ENCODE results near the gene HEXIM2.
"Not testable (repeated sequence)": the region's sequence is repeated elsewhere in the genome, so short reads cannot be mapped to it uniquely, and the experiment has no call there.

HEXIM2 gene

DNA sequence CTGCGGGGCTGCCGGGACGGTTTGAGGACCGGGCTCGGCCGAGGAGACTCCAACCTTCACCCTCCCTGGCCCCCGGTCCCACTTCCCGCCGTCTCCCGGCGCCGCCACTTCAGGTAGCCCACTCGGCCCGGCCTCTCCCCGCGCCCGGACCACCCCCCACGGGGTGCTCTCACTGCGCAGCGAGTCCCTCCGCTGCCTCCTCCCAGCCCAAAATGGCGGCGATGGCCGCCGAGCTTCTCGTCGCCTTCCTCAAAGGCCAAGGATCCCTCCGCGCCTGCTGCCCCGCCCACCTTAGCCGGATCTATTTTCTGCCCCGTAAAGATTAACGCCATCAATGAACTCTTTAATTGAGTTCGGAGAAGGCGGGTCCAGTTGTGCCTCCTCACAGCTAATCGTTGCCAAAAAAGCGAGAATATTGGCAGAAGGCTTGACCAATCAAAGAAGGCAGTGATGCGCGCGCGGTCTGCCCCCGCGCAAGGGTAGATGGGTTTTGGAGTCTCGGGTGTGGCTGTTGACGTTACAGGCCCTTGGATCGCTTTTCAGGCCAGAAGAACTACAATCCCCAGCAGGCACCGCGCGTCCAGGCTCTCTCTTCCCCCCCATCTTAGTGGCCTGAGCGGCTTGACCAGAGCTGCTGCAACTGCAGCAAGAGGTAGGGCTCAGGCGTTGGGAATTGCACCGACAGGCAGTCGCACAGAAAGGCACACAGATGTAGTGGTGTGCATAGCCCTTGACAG, at the start of gene HEXIM2:
Gene HEXIM2 (plus strand): TSS at position 588 of the 737 bp plus-strand sequence. CDS start 919 bp downstream, outside the sequence.
- peak; percentile 100 for DNase-seq (ENCODE audit: low spot score)

DNA sequence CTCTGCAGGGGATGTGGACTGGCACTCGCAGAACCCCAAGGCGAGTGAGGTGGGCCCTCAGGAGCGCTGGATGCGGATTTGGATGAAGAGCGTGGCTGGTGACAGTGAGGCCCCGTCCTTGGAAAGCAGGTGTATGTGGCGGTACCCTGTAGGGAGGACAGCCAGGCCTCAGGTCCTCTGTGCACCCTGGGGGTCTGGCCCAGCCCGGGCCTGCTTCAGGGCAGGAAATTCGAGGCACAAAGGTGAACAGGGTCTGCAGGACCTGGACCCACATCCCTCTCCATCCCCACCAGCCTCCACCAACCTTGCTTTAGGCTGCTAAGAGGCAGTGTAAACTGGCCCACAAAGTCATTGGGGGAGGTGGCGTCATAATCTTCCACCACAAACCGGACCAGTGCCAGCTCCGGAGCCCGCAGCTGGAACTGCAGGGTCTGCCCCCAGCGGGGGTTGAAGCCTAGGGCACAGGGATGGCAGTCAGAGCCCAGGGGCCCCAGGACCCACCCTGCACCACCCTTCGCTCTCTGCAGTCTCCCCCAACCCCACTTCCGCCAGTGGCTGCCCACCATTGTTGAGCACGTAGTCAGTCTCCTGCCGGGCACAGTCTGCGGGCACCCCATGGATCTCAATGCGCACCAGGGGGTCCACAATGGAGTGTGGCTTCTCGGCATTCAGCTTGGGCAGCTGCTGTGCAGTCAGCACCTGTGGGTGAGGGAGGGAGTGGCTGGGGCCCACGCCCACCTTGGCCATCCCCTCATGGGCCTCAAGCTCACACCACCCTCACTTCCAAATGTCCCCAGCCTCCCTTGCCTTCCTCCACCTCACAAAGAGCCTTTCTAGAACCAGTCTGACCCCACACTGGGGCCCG, 48.9 kb upstream of the HEXIM2 start:
- DNase-seq (ENCODE audit: low spot score): no peak

GRCh38 chr17:45113424-45113754, 48.3 kb upstream of the HEXIM2 start:
- no peak for DNase-seq (ENCODE audit: low spot score)

GRCh38 chr17:45114117-45114932, 47.4 kb upstream of the HEXIM2 start:
- DNase-seq (ENCODE audit: low spot score): no peak

DNA sequence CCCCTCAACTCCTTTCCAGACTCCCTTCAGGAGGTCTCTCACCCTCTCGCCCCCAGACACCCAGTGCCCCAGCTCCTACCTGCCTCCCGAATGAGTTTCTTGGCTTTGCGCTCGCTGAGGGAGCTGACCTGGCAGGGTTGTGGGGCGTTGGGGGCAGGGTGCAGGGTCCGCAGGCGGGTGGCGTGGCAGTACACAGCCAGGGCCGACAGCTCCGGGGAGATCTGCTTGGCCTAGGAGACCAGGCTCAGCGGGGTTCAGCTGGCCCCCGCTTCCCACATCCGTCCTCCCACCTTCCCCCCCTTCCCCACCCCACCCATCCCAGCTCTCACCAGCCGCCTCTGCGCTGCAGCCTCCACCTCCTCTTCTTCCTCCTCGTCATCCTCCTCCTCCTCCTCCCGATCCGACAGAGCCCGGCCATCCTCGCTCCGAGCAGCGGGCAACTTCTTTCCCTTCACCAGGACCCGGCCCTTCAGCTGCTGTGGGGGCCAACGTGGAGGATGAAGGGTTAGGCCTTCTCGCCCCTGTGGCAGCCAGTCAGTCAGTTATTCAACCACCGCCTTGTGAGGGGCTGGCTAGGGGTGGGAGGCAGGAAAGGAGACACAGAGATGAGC, 46.6 kb upstream of the HEXIM2 start:
- DNase-seq (ENCODE audit: low spot score): no peak

GRCh38 chr17:45115871-45116270, 45.8 kb upstream of the HEXIM2 start:
- no peak for DNase-seq (ENCODE audit: low spot score)

DNA sequence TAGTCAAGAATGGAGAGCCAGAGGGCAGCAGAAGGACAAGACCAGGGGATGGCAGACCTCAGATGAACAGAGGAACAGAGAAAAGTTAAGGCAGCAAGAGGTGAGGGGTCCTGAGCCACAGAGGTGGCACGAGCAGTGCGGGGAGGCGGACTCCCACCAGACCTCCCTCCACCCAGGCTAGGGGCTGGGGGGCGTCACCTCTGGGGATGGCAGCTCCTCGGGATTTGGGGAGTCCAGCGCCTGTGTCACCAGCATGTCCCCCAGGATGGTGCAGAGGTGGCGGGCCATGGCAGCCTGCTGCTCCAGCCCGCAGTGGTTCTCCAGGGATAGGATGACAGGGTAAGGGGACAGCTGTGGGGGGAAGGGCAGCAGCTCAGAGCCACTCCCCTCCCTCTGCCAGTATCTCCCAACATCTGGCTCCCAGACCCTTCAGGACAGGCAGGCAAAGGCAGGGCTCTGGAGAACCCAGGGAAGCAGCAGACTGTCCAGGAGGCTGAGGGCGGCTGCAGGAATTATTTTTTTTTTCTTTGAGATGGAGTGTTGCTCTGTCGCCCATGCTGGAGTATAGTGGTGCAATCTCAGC, 45.1 kb upstream of the HEXIM2 start:
- no peak for DNase-seq (ENCODE audit: low spot score)

- no peak for DNase-seq (ENCODE audit: low spot score)
Measured at GRCh38 chr17:45117334-45117733, 44.3 kb upstream of the HEXIM2 start.

GRCh38 chr17:45117848-45118646, 43.6 kb upstream of the HEXIM2 start:
- DNase-seq (ENCODE audit: low spot score): no peak

DNA sequence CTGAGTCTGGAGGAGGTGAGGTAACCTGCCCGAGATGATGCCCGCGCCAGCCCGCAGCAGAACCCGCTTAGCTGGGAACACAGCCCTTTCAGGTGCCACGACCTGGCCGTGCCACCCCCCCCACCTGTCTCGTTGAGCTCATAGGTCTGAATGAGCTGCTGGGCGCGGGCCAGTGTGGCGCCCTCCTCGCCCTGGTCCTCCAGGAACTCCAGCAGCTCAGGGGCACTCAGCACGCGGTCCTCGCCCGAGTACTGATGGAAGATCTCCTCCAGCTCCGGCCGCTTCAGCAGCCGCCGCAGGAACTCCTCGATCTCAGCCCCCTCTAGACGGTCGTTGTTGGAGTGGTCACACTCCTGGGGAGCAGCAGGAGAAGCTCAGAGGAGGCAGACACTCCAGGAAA, 43.0 kb upstream of the HEXIM2 start:
- DNase-seq (ENCODE audit: low spot score): no peak

DNA sequence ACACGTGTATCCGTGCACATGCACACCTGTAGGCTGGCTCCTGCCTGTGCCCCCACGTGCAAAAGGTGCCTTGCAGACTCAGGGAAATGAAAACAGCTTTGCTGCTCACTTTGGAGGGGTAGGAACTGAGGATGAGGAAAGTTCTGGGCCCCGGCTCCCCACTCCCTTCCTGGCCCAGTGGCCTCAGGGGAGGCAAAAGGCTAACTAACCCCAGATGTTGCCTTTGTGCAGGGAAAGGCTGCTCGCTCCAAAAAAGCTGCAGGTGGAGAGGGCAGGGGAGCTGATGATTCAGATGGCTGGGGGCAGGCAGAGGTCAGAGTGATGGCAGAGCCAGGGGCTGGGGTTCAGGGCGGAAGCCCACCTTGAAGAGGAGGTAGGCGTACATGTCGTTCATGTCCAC, 41.7 kb upstream of the HEXIM2 start:
- no peak for DNase-seq (ENCODE audit: low spot score)

DNA sequence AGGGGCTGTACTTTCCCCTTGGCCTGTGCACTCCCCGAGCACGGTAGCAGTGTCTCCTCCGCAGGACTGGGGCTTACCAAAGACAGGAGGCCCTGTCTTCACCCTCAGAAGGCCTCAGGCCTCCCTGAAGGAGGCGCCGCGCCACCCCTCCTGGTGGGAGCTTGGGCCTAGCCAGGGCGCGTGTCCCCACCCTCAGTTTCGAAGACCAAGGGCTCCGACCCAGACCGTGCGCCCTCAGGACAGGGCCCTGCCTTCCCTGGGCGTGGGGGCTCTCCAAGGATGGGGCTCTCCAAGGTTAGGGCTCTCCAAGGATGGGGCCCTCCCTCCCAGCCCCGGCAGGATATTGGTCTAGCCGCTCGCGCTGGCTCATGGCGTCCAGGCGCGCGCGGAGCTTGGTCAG, 41.1 kb upstream of the HEXIM2 start:
- no peak for DNase-seq (ENCODE audit: low spot score)

GRCh38 chr17:45121055-45121454, 40.6 kb upstream of the HEXIM2 start:
- no peak for DNase-seq (ENCODE audit: low spot score)

DNA sequence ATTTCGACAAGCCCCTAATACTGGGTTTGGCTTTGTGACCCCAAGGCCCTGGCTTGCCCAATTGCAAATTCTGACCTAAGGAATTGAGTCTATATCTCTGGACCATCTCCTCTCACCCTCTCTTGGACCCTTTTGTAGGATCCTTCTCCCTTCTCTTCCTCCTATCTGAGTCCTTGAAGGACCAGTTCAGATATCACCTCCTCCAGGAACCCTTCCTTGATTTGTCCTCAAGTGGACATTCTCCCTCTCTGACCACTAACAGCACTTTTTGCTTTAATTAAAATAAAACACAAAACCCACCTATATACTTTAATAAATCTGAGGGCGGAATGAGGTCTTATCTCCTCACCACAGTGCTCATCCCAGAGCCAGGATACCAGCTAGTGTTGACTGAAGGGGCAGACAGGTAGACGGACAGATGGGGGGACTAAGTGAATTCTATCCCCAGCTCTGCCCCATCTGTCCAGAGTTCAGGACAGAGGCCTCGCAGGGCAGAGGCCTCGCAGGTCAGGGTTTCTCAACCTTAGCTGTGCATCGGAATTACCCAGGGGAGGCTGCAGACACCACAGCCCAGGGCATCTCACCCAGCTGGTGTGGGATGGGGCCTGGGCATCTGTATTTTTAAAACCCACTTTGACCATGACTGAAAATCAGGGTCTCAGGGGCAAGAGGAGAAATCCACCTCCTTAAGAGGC, 38.5 kb upstream of the HEXIM2 start:
- no peak for DNase-seq (ENCODE audit: low spot score)

DNA sequence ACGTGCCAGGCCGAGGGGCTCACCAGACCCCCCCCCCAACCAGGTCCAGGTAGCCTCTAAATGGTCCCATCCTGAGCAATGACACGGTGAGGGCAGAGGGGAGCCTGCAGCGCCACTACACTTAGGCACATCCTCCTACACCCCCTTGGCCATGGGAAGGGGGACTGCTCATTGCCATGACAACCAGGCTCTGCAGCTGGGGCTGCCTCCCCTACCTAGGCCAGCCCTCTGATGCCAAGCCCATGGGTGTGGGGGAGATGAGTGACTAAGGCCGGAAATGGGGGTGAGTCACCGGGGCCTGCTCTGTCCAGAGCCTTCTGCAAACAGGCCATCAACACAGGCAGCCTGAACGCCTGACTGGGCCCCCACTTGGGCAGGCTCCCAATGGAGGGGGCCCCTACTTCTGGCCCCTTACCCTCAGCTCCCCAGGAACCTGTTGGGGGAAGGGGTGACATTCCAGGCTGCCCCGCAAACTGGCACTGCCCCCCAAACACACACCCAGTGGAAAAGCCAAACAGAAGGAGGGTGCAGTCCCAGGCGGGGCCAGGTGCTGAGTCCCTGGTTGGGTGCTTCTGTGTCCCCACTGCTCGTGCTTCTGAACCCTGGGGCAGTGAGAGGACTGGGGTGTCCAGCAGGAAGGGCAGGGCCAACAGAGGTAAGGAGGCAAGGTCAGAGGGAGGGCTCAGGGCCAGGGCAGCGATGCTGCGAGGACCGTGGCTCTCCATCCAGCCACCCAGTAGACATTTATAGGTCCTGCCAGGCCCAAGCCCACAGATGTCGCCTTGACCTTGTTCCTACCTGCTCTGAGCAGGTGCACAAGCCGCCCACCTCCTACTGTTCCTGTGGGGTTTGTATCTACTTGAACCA, 37.5 kb upstream of the HEXIM2 start:
- no peak for DNase-seq (ENCODE audit: low spot score)

GRCh38 chr17:45124797-45125122, 36.9 kb upstream of the HEXIM2 start:
- DNase-seq (ENCODE audit: low spot score): not testable (repeated sequence)

GRCh38 chr17:45125509-45125908, 36.2 kb upstream of the HEXIM2 start:
- DNase-seq (ENCODE audit: low spot score): no peak

- DNase-seq (ENCODE audit: low spot score): no peak
Measured at GRCh38 chr17:45127207-45127547, 34.5 kb upstream of the HEXIM2 start.

DNA sequence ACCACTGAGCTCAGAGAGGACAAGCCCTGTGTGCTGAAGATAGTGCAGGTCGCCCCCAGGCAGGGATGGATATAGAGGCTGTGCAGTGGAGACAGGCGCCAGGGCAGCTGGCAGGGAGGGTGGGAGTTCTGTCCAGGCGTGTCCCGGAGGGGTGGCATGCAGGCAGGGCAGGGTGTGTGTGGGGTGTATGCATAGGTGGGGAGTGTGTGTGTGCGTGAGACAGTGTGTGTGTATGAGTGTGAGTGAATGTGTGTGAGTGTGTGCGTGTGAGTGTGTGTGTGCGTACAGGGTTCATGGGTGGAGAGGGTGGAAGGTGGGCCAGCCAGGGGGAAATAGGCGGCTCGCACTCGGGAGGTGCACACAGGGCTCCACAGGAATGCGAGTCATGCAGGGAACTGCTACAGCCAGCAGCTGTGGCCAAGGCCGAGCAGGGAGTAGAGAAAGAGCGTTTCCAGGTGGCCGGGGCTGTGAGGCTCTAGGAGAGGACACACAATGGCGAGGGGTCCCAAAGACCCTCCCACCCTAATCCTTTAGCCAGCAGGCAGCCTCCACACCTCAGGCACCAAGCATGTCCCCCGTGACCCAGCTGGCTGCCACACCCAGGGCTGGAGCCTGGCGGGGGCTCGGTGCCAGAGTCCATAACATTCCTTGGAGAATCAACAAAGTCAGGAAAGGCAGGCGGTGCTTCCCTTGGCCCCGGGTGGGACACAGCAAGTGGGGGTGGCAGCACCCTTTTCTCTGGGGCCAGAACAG, 34.0 kb upstream of the HEXIM2 start:
- DNase-seq (ENCODE audit: low spot score): no peak

All from NAMALWA (cell line).